ENCODE data around the gene IMPA2.
A peak's percentile ranks its signal among the peaks of the same experiment; 100 is the strongest.
"Not testable (repeated sequence)": the region's sequence is repeated elsewhere in the genome, so short reads cannot be mapped to it uniquely, and the experiment has no call there.

Gene IMPA2

GRCh38 chr18:11962597-11962996, 18.7 kb upstream of the IMPA2 start:
- DNase-seq (ENCODE audit: low read depth): no peak

GRCh38 chr18:11963991-11964484, 17.3 kb upstream of the IMPA2 start:
- DNase-seq (ENCODE audit: low read depth): no peak

GRCh38 chr18:11969904-11970835, 11.1 kb upstream of the IMPA2 start:
- DNase-seq (ENCODE audit: low read depth): no peak

GRCh38 chr18:11970836-11971226, 10.5 kb upstream of the IMPA2 start:
- DNase-seq (ENCODE audit: low read depth): not testable (repeated sequence)

- no peak for DNase-seq (ENCODE audit: low read depth)
Observed at GRCh38 chr18:11972371-11973174, 8.7 kb upstream of the IMPA2 start.

- no peak for DNase-seq (ENCODE audit: low read depth)
Observed at GRCh38 chr18:11974741-11975325, 6.5 kb upstream of the IMPA2 start.

GRCh38 chr18:11975723-11976122, 5.6 kb upstream of the IMPA2 start:
- DNase-seq (ENCODE audit: low read depth): no peak

GRCh38 chr18:11976315-11977152, 4.8 kb upstream of the IMPA2 start:
- no peak for DNase-seq (ENCODE audit: low read depth)

- DNase-seq (ENCODE audit: low read depth): no peak
Observed at GRCh38 chr18:11977153-11977466, 4.2 kb upstream of the IMPA2 start.

GRCh38 chr18:11978956-11979355, 2.4 kb upstream of the IMPA2 start:
- no peak for DNase-seq (ENCODE audit: low read depth)

GRCh38 chr18:11980163-11980493, 1.2 kb upstream of the IMPA2 start:
- no peak for DNase-seq (ENCODE audit: low read depth)

- DNase-seq (ENCODE audit: low read depth): peak; percentile 13
Observed at GRCh38 chr18:11980494-11981191, 664 bp upstream of the IMPA2 start.

GRCh38 chr18:11981543-11982366, 448 bp downstream of the IMPA2 start:
- peak; percentile 2 for DNase-seq (ENCODE audit: low read depth)

- DNase-seq (ENCODE audit: low read depth): no peak
Observed at GRCh38 chr18:11982981-11983380, 1.7 kb downstream of the IMPA2 start.

- DNase-seq (ENCODE audit: low read depth): no peak
Observed at GRCh38 chr18:11983592-11983991, 2.3 kb downstream of the IMPA2 start.

GRCh38 chr18:11984091-11984490, 2.8 kb downstream of the IMPA2 start:
- no peak for DNase-seq (ENCODE audit: low read depth)

- DNase-seq (ENCODE audit: low read depth): no peak
Observed at GRCh38 chr18:11985586-11985985, 4.3 kb downstream of the IMPA2 start.

GRCh38 chr18:11986061-11986460, 4.8 kb downstream of the IMPA2 start:
- DNase-seq (ENCODE audit: low read depth): no peak

- no peak for DNase-seq (ENCODE audit: low read depth)
Observed at GRCh38 chr18:11987527-11987926, 6.2 kb downstream of the IMPA2 start.

GRCh38 chr18:11989174-11989573, 7.9 kb downstream of the IMPA2 start:
- no peak for DNase-seq (ENCODE audit: low read depth)

Measured in stimulated activated CD8-positive, alpha-beta memory T cell treated with anti-CD3 and anti-CD28 coated beads, Interleukin-15, amount 100 ng/mL, for 24 hours (primary cell).